Panc1 (cell line): ENCODE measurements around the gene PSME1. TPM values are rescaled to one million over a fixed set of nuclear protein-coding genes. Genes with fewer than 3 reads are reported as not detected.

Experiments used
- ATAC-seq: fragments of 200-7000 bp; cut with Tn5 transposase; 2 replicates; pipeline ENCODE4 v1.9.1; 2020; ENCODE audit warnings: mild to moderate bottlenecking, moderate library complexity
- BruUV-seq: library from RNA; stranded (reverse); fragments of 400-500 nt; replicated peaks from 2 replicates; lab custom pipeline; 2021; lab: Mats Ljungman, UMichigan
- CTCF ChIA-PET: fragments of 300-600 bp; sonication (Branson Sonifier 250); formaldehyde crosslinking; loops from one replicate; lab custom pipeline; 2022; ENCODE audit warnings: antibody characterized with exemption; lab: Charles Lee
- POLR2A ChIA-PET: fragments of 300-600 bp; sonication (Branson Sonifier 250); formaldehyde crosslinking; loops from one replicate; lab custom pipeline; 2022; ENCODE audit warnings: antibody characterized with exemption; lab: Charles Lee
- DNase-seq: peaks from one replicate; pipeline ENCODE4 v3.0.0-alpha.2; 2010; ENCODE audit warnings: low read depth, low spot score
- H3K27ac ChIP-seq: 2 replicates; pipeline ENCODE4 v1.5.1; 2011; ENCODE audit warnings: mild to moderate bottlenecking, low read length, inconsistent platforms
- H3K27me3 ChIP-seq: fragments of 200-500 bp; sonication (Bioruptor generic); 2 replicates; pipeline ENCODE4 v1.6.0; 2014; ENCODE audit warnings: low read length, inconsistent platforms; ENCODE audit not compliant: control insufficient read depth, insufficient read depth
- H3K36me3 ChIP-seq: fragments of 200-500 bp; sonication (Bioruptor generic); 2 replicates; pipeline ENCODE4 v1.5.1; 2014; ENCODE audit warnings: inconsistent platforms, mild to moderate bottlenecking, low read length, moderate library complexity; ENCODE audit not compliant: control insufficient read depth, insufficient read depth
- H3K4me1 ChIP-seq: 2 replicates; pipeline ENCODE4 v1.5.1; 2011; ENCODE audit warnings: inconsistent platforms, mild to moderate bottlenecking, low read length, moderate library complexity; ENCODE audit not compliant: control insufficient read depth, insufficient read depth
- H3K4me3 ChIP-seq, 2 experiments: 2 replicates each; pipeline ENCODE4 v1.5.1; 2011 to 2012; ENCODE audit warnings: low read depth in 2 of 2, low read length in 2 of 2, mild to moderate bottlenecking in 2 of 2, inconsistent platforms in 1 of 2, moderate library complexity in 1 of 2
- H3K9me3 ChIP-seq: fragments of 200-500 bp; sonication (Bioruptor generic); 2 replicates; pipeline ENCODE4 v1.5.1; 2014; ENCODE audit warnings: low read depth, mild to moderate bottlenecking, inconsistent platforms, low read length, moderate library complexity; ENCODE audit not compliant: control insufficient read depth, insufficient read depth
- CTCF ChIP-seq: fragments of 450-650 bp; IDR thresholded peaks from 2 replicates; pipeline ENCODE4 v1.5.1; 2017; ENCODE audit warnings: mild to moderate bottlenecking
- POLR2AphosphoS5 ChIP-seq: IDR thresholded peaks from 2 replicates; pipeline ENCODE4 v1.6.1; 2012; ENCODE audit warnings: mild to moderate bottlenecking, low read depth, low read length, moderate library complexity
- REST ChIP-seq, 2 experiments: IDR thresholded peaks; 2 replicates each; pipeline ENCODE4 v1.6.1; 2011 to 2012; ENCODE audit warnings: low read depth in 2 of 2, control low read depth in 1 of 2, low read length in 1 of 2, mild to moderate bottlenecking in 1 of 2, moderate library complexity in 1 of 2; ENCODE audit not compliant: insufficient read depth in 1 of 2
- SIN3A ChIP-seq: IDR thresholded peaks from 2 replicates; pipeline ENCODE4 v1.6.1; 2012; ENCODE audit warnings: low read depth, mild to moderate bottlenecking, low read length, moderate library complexity, borderline replicate concordance; ENCODE audit not compliant: insufficient read depth
- TCF7L2 ChIP-seq: IDR thresholded peaks from 2 replicates; pipeline ENCODE4 v1.6.1; 2011; ENCODE audit warnings: mild to moderate bottlenecking, low read depth, low read length, inconsistent platforms
- in situ Hi-C: cut with HindIII; loops from 2 replicates; pipeline ENCODE4 v1.10.0; 2016; ENCODE audit warnings: low sequenced_read_pairs, low pct_unique_long_range_greater_than_20kb
- intact Hi-C: fragments of 100-400 bp; cut with micrococcal nuclease; formaldehyde crosslinking; loops from one replicate; pipeline ENCODE4 v1.10.0; 2022; ENCODE audit not compliant: unreplicated experiment
- total RNA-seq: library from RNA; stranded (reverse); gene quantifications from one replicate; pipeline ENCODE4 v1.2.1, GENCODE V29; 2021; ENCODE audit not compliant: unreplicated experiment

PSME1 gene
- total RNA-seq, 1 experiment from 2014 or later, result 130 TPM

DNA sequence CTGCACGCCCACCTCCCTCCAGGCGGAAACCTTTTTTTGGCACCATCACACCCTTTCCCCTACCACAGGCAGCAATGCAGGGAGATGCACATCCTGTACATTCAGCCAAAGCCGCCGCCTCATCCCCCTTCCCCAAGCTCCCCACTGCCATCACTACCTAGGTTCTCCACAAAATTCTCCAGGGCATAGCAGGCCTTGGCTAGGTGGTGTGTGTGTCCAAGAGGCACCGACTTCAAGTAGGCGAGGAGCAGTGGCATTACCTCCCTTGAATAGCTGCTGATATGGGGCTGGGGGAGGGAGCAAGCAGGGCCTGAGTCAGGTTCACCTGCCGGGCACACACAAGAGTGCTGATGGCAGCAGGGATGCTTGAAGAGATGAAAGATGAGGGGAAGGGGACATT is 49.0 kb downstream of the PSME1 start:
- intact Hi-C loops (no loop called here), in situ Hi-C loops (no loop called here)
- POLR2A ChIA-PET, result no interaction called here

DNA sequence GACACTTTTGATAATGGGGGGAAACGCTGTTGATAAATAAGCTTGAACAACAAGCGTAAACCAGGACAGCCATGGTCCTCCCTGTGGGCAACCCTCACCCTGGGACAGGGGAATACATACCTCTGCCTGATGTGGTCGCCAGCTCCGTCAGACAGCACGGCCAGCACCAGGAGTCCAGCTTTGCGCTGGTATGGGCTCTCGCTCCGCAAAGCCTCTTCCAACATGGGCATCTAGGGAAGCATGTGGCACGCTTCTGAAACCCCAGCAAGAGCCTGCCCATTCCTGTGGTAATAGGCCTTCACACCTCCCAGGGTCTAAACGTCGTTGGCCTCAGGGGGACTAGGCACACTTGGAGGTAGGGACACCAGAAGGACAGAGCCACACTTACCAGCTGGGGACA is 49.7 kb downstream of the PSME1 start:
- no peaks in the 10 kb centered on the region for H3K9me3 ChIP-seq
- H3K27ac ChIP-seq, result no peak overlapping the region
- POLR2A ChIA-PET, result no interaction called here
- DNase-seq (no peak), ATAC-seq (no peak)
- TF ChIP-seq CTCF, result no peak
- no peak for TF ChIP-seq TCF7L2
- no peak for TF ChIP-seq POLR2AphosphoS5
- TF ChIP-seq SIN3A, result no peak
- CTCF ChIA-PET, result no interaction called here
- H3K27me3 ChIP-seq, result no peaks in the 10 kb centered on the region
- H3K4me1 ChIP-seq, result 0 out of 2 replicates have a peak, but pooled peaks cover 10% of the 10 kb centered on the region
- in situ Hi-C loops (no loop called here), intact Hi-C loops (no loop called here)
- no peak overlapping the region for H3K4me3 ChIP-seq
- H3K36me3 ChIP-seq, result 0 out of 2 replicates have a peak, but pooled peaks cover 2% of the 10 kb centered on the region
- no TSS peak for BruUV-seq

More for the DNA sequence above, 49.0 kb downstream of the PSME1 start:
- 0 out of 2 replicates have a peak, but pooled peaks cover 10% of the 10 kb centered on the region for H3K4me1 ChIP-seq
- H3K27me3 ChIP-seq, result no peaks in the 10 kb centered on the region
- H3K9me3 ChIP-seq, result no peaks in the 10 kb centered on the region
- TF ChIP-seq REST (IDR thresholded peaks at IDR 0.05; ENCODE audit: insufficient read depth in 1 of 2, low read depth in 2 of 2, low read length in 1 of 2) (no peak), POLR2AphosphoS5 (no peak), TCF7L2 (no peak), SIN3A (no peak), CTCF (no peak)
- no peak for ATAC-seq
- no peak overlapping the region for H3K27ac ChIP-seq
- BruUV-seq, result no TSS peak
- CTCF ChIA-PET, result no interaction called here
- no peak for DNase-seq
- H3K36me3 ChIP-seq, result 0 out of 2 replicates have a peak, but pooled peaks cover 2% of the 10 kb centered on the region
- no peak overlapping the region for H3K4me3 ChIP-seq
